Measurements from ENCODE around the gene SLX9. TPM values are rescaled to one million over a fixed set of nuclear protein-coding genes. Genes with fewer than 3 reads are reported as not detected.

The SLX9 gene
- total RNA-seq, 1 experiment from 2014 or later = 42.9 TPM

GRCh38 chr21:44990921-44991320 lies 51.1 kb downstream of the SLX9 start:
- in situ Hi-C loops (cut with HindIII; ENCODE audit: low pct_unique_long_range_greater_than_20kb, low sequenced_read_pairs) = no loop called here
- DNase-seq (ENCODE audit: low read depth) = no peak

GRCh38 chr21:44991538-44992483 lies 52.0 kb downstream of the SLX9 start:
- in situ Hi-C loops (cut with HindIII; ENCODE audit: low pct_unique_long_range_greater_than_20kb, low sequenced_read_pairs) = no loop called here
- DNase-seq (ENCODE audit: low read depth) = no peak

GRCh38 chr21:44992608-44993031 lies 52.8 kb downstream of the SLX9 start:
- no peak for DNase-seq (ENCODE audit: low read depth)
- in situ Hi-C loops (cut with HindIII; ENCODE audit: low pct_unique_long_range_greater_than_20kb, low sequenced_read_pairs) = no loop called here

DNA sequence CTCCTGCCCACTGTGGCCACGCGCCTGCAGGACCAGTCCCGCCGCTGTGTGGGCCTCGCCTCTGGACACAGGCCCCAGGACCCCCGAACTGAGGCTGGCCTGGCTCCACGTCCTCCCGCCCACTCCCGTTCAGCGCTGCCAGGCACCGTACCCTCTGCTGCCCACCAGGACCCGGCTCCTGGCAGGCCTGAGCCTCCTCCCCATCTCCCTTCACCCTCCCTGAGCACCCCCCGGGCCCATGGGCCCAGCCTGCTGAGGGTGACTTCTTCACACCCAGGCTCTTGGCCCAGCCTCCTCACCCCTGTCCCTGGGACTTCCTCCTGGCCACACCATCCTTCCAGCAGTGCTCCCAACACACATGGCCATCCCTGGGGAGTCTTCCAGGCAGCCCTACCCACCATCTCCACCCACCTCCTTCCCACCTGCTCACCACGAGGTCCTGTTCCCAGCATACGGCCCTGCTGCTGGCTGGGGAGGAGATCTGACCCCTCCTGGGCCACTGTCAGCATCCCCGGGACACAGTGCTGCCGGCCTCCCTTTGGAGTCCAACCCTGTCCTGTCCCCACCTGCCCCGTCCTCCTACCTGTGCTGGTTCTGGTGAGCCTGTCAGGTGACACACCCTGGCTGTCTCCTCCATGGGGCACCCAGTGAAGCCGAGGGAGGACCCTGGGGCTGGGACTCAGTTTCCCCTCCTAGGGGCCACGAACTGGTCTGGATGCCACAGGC lies 53.7 kb downstream of the SLX9 start:
- in situ Hi-C loops (cut with HindIII; ENCODE audit: low pct_unique_long_range_greater_than_20kb, low sequenced_read_pairs) = no loop called here
- no peak for DNase-seq (ENCODE audit: low read depth)

- in situ Hi-C loops (cut with HindIII; ENCODE audit: low pct_unique_long_range_greater_than_20kb, low sequenced_read_pairs) = no loop called here
- DNase-seq (ENCODE audit: low read depth) = no peak
Measured at GRCh38 chr21:44994047-44994694, 54.3 kb downstream of the SLX9 start.

DNA sequence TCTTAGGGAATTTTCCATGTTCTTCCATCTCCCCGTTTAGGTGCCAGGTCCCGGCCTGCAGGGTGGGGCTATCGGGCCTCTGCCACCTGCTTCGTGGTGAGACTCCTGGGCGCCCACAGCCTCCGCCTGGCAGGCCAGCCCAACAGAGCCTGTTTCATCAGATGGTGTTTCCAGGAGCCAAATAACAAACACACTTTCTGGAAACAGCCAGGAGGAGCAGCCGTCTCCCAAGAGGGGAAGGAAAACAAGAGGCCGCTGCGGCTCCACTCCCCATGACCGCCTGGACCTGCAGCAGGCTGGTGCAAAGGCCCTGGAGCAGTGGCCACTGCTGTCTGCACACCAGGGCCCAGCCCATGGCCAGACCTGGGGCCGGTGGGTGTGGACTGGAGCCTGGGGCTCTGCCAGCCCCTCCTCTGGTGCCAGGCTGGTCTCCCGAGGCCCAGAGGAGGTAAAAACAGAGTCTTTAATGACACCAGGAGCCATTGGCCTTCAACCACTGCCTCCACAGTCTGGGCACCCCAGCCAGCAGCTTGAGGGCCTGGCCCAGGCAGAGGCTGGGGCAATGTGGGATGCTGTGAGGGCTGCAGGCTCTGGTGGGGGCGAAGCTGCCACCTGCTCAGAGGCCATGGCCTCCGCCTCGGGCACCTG lies 55.0 kb downstream of the SLX9 start:
- DNase-seq (ENCODE audit: low read depth) = no peak
- in situ Hi-C loops (cut with HindIII; ENCODE audit: low pct_unique_long_range_greater_than_20kb, low sequenced_read_pairs) = no loop called here

DNA sequence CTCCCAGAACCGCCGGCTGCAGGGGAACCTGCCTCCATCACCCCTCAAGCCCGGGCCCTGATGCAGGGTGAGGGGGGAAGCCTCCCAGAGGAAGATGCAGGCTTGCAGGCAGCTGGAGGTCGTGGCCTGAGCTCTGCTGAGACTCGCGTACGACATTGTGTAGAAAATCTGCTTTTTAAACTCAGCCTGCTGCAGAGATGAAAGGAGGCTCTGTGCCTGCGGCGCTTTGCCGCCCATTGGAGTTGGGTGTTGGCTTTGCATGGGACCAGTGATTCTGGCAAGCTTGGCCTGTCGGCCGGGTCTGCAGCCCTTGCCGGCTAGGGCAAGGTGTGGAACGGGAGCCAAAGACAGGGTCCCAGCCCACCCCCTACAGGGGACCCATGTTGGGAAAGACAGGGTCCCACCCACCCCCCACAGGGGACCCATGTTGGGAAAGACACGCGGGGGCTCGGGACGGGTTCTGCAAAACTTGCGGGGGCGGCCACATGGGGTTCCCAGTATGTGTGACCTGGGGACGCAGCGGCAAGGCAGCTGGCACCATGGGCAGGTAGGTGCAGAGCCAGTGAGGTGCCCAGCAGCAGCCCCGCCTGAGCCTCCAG lies 55.6 kb downstream of the SLX9 start:
- no peak for DNase-seq (ENCODE audit: low read depth)
- in situ Hi-C loops (cut with HindIII; ENCODE audit: low pct_unique_long_range_greater_than_20kb, low sequenced_read_pairs) = no loop called here

GRCh38 chr21:44996096-44996495 lies 56.3 kb downstream of the SLX9 start:
- in situ Hi-C loops (cut with HindIII; ENCODE audit: low pct_unique_long_range_greater_than_20kb, low sequenced_read_pairs) = no loop called here
- no peak for DNase-seq (ENCODE audit: low read depth)

GRCh38 chr21:44996501-44996921 lies 56.7 kb downstream of the SLX9 start:
- DNase-seq (ENCODE audit: low read depth) = no peak
- in situ Hi-C loops (cut with HindIII; ENCODE audit: low pct_unique_long_range_greater_than_20kb, low sequenced_read_pairs) = no loop called here

GRCh38 chr21:44996983-44997936 lies 57.4 kb downstream of the SLX9 start:
- no peak for DNase-seq (ENCODE audit: low read depth)
- in situ Hi-C loops (cut with HindIII; ENCODE audit: low pct_unique_long_range_greater_than_20kb, low sequenced_read_pairs) = no loop called here

GRCh38 chr21:44998086-44998620 lies 58.3 kb downstream of the SLX9 start:
- no peak for DNase-seq (ENCODE audit: low read depth)
- in situ Hi-C loops (cut with HindIII; ENCODE audit: low pct_unique_long_range_greater_than_20kb, low sequenced_read_pairs) = no loop called here

DNA sequence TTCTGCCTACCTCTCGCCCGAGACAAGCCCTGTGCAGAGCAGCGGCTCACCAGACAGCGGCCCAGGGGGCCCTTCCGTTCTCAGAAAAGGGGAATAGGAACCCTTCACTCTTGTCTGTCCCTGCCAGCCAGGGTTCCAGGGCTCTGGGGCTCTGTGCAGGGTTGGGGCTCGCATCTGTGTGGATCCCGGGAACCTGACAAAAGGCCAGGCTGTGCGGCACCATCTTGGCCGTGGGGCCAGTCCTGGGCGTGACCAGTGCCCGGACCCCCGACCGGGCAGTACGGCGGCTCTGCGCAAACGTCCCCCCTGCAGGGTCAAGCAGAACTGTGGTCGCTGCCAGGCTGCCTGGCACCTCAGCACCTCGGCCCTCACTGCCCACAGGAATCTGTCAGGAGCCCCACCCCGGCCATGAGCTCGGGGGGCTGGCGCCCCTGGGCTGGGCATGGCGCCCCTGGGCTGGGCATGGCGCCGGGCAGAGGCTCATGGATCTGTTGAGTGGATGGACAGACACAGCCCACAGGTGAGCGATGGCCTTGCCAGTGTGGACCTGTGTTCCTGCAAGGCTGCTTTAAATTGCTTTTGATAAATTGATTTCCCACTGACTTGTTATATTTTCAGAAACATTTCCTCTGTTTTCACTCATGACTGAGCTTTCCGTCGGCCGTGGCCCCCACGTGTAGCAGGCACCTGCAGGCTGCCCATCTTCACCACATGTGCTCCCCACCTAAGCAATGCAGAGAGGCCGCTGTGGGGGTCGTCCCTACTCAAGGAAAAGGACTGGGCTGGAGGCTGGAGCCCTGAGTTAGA lies 59.0 kb downstream of the SLX9 start:
- DNase-seq (ENCODE audit: low read depth) = no peak
- in situ Hi-C loops (cut with HindIII; ENCODE audit: low pct_unique_long_range_greater_than_20kb, low sequenced_read_pairs) = no loop called here

DNA sequence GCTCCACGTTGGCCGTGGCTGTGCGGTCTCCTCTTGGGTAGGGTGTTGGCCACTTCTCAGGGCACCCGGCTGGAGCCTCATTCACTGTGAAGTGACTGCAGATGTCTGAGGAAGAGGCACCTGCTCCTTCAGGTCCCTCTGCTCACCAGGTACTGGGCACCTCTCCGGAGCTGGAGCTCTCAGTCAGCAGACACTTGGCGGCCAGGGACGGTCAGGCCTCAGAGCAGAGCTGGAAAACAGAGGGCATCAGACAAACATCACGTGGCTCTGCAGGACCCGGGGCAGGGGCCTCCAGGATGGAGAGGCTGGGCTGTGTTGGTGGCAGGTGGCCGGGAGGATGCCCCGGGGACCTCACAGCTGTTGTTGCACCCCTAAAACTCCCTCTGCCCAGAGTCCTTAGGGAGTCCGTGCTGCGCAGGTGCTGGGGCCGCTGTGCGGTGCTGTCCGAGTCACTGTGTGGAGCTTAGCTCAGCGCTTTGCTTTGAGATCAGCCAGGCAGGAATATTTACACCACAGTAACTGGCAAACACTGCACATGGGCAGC lies 59.7 kb downstream of the SLX9 start:
- DNase-seq (ENCODE audit: low read depth) = no peak
- in situ Hi-C loops (cut with HindIII; ENCODE audit: low pct_unique_long_range_greater_than_20kb, low sequenced_read_pairs) = no loop called here

GRCh38 chr21:44999972-45000636 lies 60.3 kb downstream of the SLX9 start:
- no peak for DNase-seq (ENCODE audit: low read depth)
- in situ Hi-C loops (cut with HindIII; ENCODE audit: low pct_unique_long_range_greater_than_20kb, low sequenced_read_pairs) = no loop called here

GRCh38 chr21:45000637-45001133 lies 60.9 kb downstream of the SLX9 start:
- no peak for DNase-seq (ENCODE audit: low read depth)
- in situ Hi-C loops (cut with HindIII; ENCODE audit: low pct_unique_long_range_greater_than_20kb, low sequenced_read_pairs) = no loop called here
